HAP-1 (cell line): ENCODE measurements around the gene C3AR1.
"Not testable (repeated sequence)": the region's sequence is repeated elsewhere in the genome, so short reads cannot be mapped to it uniquely, and the experiment has no call there.

ENCODE experiments used
- DNase-seq, 2 experiments: peaks; one replicate each; pipeline ENCODE4 v3.0.0-alpha.2; 2016 to 2020; ENCODE audit warnings: low spot score in 2 of 2
- H3K27me3 ChIP-seq: fragments of 250-450 bp; sonication (Bioruptor Pico); 2 replicates; pipeline ENCODE4 v1.5.1; 2020; ENCODE audit warnings: low read depth, mild to moderate bottlenecking, moderate library complexity
- H3K36me3 ChIP-seq: fragments of 250-450 bp; sonication (Bioruptor Pico); replicated peaks from 2 replicates; pipeline ENCODE4 v1.5.1; 2020; ENCODE audit warnings: mild to moderate bottlenecking
- H3K4me1 ChIP-seq: fragments of 250-450 bp; sonication (Bioruptor Pico); 2 replicates; pipeline ENCODE4 v1.5.1; 2020; ENCODE audit warnings: mild to moderate bottlenecking
- H3K4me3 ChIP-seq: fragments of 250-450 bp; sonication (Bioruptor Pico); 2 replicates; pipeline ENCODE4 v1.5.1; 2020; ENCODE audit warnings: mild to moderate bottlenecking, moderate library complexity
- H3K9me3 ChIP-seq: fragments of 250-450 bp; sonication (Bioruptor Pico); 2 replicates; pipeline ENCODE4 v1.5.1; 2020; ENCODE audit warnings: mild to moderate bottlenecking, moderate library complexity
- in situ Hi-C: fragments of 300-500 bp; cut with MboI; formaldehyde crosslinking; loops from 3 replicates; pipeline ENCODE4 v1.14.3; 2020; ENCODE audit warnings: low sequenced_read_pairs, inconsistent platforms, mixed read lengths

The C3AR1 gene

DNA sequence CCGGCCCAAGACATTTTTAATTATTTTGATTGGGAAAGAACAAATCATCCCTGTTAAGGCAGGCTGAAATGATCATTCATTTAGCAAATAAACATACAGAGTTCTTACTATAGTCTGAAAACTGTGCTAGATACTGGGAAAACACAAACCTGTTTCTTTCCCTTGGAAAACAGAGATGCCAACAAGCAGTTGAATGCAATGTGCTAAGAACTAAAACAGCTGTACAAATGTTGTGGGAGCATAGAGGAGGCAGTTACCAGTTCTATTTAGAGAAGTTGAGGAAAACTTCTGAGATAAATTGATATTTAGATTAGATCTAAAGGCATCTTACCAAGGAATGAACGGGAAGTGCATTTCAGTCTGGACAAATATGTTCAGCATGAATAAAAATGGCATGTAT lies 12.8 kb upstream of the C3AR1 start:
- in situ Hi-C loops, result no loop called here
- Histone ChIP-seq H3K4me1 (peaks cover 10% of the 10 kb centered on the region), H3K9me3 (no peaks in the 10 kb centered on the region), H3K4me3 (no peak overlapping the region), H3K36me3 (no peaks in the 10 kb centered on the region; the same call in 1 of the 2 replicates), H3K27me3 (no peaks in the 10 kb centered on the region)
- DNase-seq, result no peak

GRCh38 chr12:8078398-8078797 lies 12.2 kb upstream of the C3AR1 start:
- Histone ChIP-seq H3K4me3 (no peak overlapping the region), H3K9me3 (no peaks in the 10 kb centered on the region), H3K27me3 (no peaks in the 10 kb centered on the region), H3K4me1 (peaks cover 10% of the 10 kb centered on the region), H3K36me3 (no peaks in the 10 kb centered on the region; the same call in 1 of the 2 replicates)
- in situ Hi-C loops, result no loop called here
- DNase-seq, result peak in 1 of 2 experiments; percentile 50

DNA sequence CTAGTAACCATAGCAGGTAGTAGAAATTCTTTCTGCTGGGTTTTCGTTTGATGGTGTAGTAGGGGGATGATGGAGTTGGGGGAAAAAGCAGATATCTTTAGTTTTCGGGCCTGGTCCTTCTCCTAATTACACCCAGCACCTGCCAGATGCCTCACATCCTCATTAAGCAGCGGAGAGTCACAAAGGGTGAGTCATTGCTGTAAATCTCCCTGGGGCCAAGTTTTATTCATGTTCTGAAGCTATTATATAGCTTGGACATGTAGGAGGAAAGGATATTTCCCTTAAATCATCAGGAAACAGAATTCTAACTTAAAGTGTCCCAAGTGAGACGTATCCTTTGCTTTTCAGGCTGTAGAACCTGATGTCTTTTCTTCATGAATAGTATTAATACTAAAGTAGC lies 11.0 kb upstream of the C3AR1 start:
- Histone ChIP-seq H3K4me1 (peaks cover 5% of the 10 kb centered on the region), H3K9me3 (no peaks in the 10 kb centered on the region), H3K36me3 (no peaks in the 10 kb centered on the region), H3K27me3 (no peaks in the 10 kb centered on the region), H3K4me3 (no peak overlapping the region)
- in situ Hi-C loops, result no loop called here
- DNase-seq, result peak; percentile 34 to 41

- H3K36me3 ChIP-seq, result no peaks in the 10 kb centered on the region
- H3K9me3 ChIP-seq, result no peaks in the 10 kb centered on the region
- in situ Hi-C loops, result no loop called here
These were observed 10.2 kb upstream of the C3AR1 start for GRCh38 chr12:8076366-8076765.

DNA sequence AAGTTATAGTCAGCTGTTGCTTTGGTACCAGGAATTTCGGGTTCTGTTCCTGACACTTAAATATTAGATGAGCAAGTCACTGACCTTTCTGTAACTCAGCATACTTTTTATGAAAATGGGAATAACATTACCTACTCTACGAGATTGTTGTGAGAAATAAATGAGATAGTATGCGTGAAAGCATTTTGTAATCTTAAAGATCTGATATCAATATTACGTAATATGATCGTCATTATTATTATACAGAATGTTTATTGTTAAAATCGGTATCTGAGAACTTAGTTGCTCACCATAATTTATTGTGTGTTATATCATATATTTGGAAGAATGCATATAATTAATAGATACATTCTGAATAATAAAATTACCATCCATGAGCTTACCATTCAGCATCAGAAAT lies 9.8 kb upstream of the C3AR1 start:
- H3K4me1 ChIP-seq, result peaks cover 4% of the 10 kb centered on the region
- H3K27me3 ChIP-seq, result no peaks in the 10 kb centered on the region
- H3K36me3 ChIP-seq, result no peaks in the 10 kb centered on the region
- in situ Hi-C loops, result no loop called here
- H3K4me3 ChIP-seq, result no peak overlapping the region
- DNase-seq, result no peak
- no peaks in the 10 kb centered on the region for H3K9me3 ChIP-seq

More at GRCh38 chr12:8076366-8076765, 10.2 kb upstream of the C3AR1 start:
- H3K4me1 ChIP-seq, result peaks cover 5% of the 10 kb centered on the region
- no peak overlapping the region for H3K4me3 ChIP-seq
- DNase-seq, result no peak
- no peaks in the 10 kb centered on the region for H3K27me3 ChIP-seq

DNA sequence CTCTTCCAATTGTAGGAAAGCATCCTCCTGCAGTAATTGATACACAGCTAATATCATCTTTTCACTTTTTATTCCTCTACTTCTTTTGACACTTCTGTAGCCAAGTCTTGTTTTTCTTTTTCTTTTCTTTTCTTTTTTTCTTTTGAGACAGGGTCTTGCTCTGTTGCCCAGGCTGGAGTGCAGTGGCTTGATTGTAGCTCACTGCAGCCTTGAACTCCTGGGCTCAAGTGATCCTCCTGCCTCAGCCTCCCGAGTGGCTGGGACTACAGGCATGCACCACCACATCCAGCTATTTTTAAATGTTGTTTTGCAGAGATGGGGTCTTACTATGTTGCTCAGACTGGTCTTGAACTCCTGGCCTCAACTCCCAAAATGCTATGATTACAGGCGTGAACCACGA lies 5.7 kb upstream of the C3AR1 start:
- H3K4me1 ChIP-seq, H3K36me3 ChIP-seq, H3K4me3 ChIP-seq, in situ Hi-C loops, DNase-seq, H3K27me3 ChIP-seq, H3K9me3 ChIP-seq: not testable (repeated sequence)

DNA sequence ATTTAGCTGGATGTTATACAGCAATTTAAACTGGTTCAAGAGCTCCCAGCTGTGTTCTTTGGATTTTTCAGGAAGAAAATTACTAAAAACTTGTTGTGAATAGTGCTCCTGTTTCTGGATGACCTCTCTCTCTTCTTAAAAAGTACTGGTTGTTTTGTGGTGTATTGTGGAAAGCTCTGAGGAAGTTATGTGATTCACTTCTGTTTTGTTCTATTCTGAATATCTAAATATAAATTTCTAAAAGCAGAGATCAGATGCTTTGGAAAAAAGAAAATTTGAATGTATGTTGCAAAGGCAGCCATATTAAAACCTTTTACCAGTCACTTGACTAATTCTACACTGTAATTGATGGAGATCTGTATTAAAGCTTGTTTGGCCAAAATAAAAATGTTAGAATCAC lies 3.4 kb upstream of the C3AR1 start:
- in situ Hi-C loops, result no loop called here
- no peak for DNase-seq
- no peaks in the 10 kb centered on the region for H3K36me3 ChIP-seq
- no peak overlapping the region for H3K4me3 ChIP-seq
- H3K9me3 ChIP-seq, result no peaks in the 10 kb centered on the region
- no peaks in the 10 kb centered on the region for H3K27me3 ChIP-seq
- H3K4me1 ChIP-seq, result no peaks in the 10 kb centered on the region

GRCh38 chr12:8064131-8064530 lies 2.0 kb downstream of the C3AR1 start:
- no peaks in the 10 kb centered on the region for H3K4me1 ChIP-seq
- H3K36me3 ChIP-seq, result no peaks in the 10 kb centered on the region
- no peak for DNase-seq
- H3K4me3 ChIP-seq, result no peak overlapping the region
- no peaks in the 10 kb centered on the region for H3K9me3 ChIP-seq
- in situ Hi-C loops, result no loop called here
- H3K27me3 ChIP-seq, result no peaks in the 10 kb centered on the region

DNA sequence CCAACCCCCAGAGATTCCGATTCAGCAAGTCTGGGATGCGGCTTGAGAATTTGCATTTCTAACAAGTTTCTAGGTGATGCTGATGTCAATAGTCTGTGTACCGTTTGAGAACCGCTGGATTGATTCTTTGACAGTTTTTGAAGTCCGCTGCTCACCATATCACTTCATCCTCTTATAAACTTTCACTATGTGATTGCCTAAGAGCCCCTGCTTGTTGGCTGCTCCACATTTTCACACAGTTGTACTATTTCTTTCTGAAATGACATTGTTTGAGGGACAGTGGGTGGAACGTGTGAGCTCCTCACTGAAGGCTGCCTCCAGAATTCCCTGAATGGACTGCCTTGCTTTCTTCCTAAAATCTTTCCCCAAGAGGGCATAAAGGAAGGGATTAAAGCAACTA lies 7.7 kb downstream of the C3AR1 start:
- no peak for DNase-seq
- H3K9me3 ChIP-seq, result no peaks in the 10 kb centered on the region
- H3K27me3 ChIP-seq, result no peaks in the 10 kb centered on the region
- no peaks in the 10 kb centered on the region for H3K4me1 ChIP-seq
- peaks cover 6% of the 10 kb centered on the region; the same call in 1 of the 2 replicates for H3K36me3 ChIP-seq
- H3K4me3 ChIP-seq, result no peak overlapping the region
- in situ Hi-C loops, result no loop called here

DNA sequence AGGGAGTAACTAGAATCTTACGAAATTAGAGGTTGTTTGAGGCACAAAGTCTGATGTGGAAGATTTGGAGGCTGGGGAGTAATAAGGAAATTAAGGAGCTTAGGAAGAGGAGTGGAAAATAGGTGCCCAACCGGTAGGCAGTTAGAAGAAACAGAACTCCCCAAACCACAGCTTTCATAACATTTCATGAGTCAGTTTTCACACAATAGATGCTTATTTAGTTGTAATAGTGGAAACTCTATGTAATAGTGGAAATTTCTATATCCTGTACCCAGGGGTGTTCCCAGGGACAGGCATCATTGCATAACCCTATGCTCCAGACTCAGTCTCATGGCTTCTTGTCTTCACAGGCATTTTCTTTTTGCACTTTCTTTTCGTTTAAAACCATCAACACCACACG lies 8.3 kb downstream of the C3AR1 start:
- no peaks in the 10 kb centered on the region for H3K27me3 ChIP-seq
- no peaks in the 10 kb centered on the region for H3K4me1 ChIP-seq
- H3K4me3 ChIP-seq, result no peak overlapping the region
- DNase-seq, result no peak
- peaks cover 12% of the 10 kb centered on the region; the same call in 1 of the 2 replicates for H3K36me3 ChIP-seq
- no peaks in the 10 kb centered on the region for H3K9me3 ChIP-seq
- in situ Hi-C loops, result no loop called here

- in situ Hi-C loops, result no loop called here
- no peak for DNase-seq
- Histone ChIP-seq H3K36me3 (peaks cover 18% of the 10 kb centered on the region; the same call in 1 of the 2 replicates), H3K27me3 (no peaks in the 10 kb centered on the region), H3K4me1 (no peaks in the 10 kb centered on the region), H3K9me3 (no peaks in the 10 kb centered on the region), H3K4me3 (no peak overlapping the region)
These were observed 8.9 kb downstream of the C3AR1 start for GRCh38 chr12:8057306-8057705.

DNA sequence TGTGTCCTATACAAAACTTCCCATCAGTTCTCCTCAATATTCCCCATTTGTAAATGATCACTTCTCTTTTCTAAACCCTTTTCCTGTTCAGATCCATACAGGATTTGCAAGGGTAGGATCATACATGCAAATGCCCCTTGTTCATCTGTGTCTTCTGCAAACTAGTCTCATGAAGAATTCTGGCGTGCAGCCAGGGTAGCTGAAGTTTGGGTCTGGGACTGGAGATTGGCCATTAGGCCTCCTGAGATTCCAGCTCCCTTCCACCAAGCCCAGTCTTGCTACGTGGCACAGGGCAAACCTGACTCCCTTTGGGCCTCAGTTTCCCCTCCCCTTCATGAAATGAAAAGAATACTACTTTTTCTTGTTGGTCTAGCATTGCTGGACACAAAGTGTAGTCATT lies 11.3 kb downstream of the C3AR1 start:
- in situ Hi-C loops, result no loop called here
- H3K9me3 ChIP-seq, result no peaks in the 10 kb centered on the region
- DNase-seq, result no peak
- no peaks in the 10 kb centered on the region for H3K4me1 ChIP-seq
- peaks cover 27% of the 10 kb centered on the region for H3K36me3 ChIP-seq
- H3K4me3 ChIP-seq, result no peak overlapping the region
- H3K27me3 ChIP-seq, result no peaks in the 10 kb centered on the region

DNA sequence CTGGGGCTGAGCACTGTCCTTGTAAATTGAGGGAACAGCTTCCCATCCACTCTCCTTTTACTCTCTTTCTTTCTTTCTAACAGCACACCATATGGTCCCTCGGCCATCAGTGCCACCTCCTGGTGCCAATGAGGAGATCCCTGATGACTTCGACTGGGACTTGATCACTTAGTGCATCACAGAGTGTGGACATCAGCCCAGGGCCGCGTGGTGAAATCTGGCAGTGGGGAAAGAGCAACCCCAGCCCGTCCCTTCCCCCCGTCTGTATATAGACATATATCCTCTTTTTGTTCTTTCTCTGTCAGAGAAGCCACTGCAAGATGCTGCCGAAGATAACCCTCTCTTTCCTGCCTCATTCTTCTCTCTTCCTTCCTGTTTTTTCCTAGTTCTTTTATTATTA lies 13.5 kb downstream of the C3AR1 start:
- in situ Hi-C loops, result no loop called here
- Histone ChIP-seq H3K4me1 (no peaks in the 10 kb centered on the region), H3K36me3 (peaks cover 44% of the 10 kb centered on the region), H3K4me3 (no peak overlapping the region), H3K9me3 (no peaks in the 10 kb centered on the region), H3K27me3 (no peaks in the 10 kb centered on the region)
- DNase-seq, result no peak

DNA sequence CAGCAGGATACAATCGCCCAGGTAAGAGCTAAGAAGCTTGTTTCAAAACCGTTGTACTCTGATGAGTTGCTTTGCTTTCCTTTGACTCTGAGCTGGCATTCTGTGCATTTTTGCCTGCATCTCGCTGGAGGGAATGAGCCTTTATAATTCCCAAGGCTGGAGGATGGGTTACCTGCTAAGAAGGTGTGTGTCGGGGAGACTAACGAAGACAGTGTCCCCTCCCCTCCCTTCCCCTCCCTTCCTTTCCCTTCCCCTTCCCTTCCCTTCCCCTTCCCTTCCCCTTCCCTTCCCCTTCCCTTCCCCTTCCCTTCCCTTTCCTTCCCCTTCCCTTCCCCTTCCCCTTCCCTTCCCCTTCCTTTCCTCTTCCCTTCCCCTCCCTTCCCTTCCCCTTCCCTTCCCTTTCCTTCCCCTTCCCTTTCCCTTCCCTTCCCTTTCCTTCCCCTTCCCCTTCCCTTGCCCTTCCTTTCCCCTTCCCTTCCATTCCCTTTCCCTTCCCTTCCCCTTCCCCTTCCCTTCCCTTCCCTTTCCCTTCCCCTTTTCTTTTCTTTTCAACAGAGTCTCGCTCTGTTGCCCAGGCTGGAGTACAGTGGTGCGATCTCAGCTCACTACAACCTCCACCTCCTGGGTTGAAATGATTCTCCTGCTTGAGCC lies 15.4 kb downstream of the C3AR1 start:
- Histone ChIP-seq H3K27me3 (no peaks in the 10 kb centered on the region), H3K36me3 (peaks cover 49% of the 10 kb centered on the region), H3K4me1 (no peaks in the 10 kb centered on the region), H3K9me3 (no peaks in the 10 kb centered on the region), H3K4me3 (no peak overlapping the region)
- in situ Hi-C loops, result no loop called here
- no peak for DNase-seq

DNA sequence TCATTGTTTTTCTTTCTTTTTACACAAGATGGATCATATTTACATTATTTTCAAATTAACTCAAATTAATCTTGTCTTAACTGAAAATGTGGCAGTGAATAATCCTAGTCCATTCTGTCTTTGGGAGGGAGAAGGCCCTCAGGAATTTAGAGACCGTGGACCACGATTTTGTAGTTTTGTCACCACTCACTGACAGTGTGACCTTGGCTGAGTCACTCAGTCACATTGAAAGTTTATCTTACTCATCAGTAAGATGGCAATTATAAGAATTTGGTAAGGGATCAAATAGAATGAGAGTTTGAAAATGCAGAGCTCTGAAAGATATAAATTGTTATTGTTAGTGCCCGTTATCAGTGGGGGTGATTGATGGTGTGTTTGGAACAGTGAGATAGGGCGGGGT lies 17.3 kb downstream of the C3AR1 start:
- no peak overlapping the region for H3K4me3 ChIP-seq
- H3K27me3 ChIP-seq, result no peaks in the 10 kb centered on the region
- H3K9me3 ChIP-seq, result no peaks in the 10 kb centered on the region
- no peak for DNase-seq
- H3K4me1 ChIP-seq, result no peaks in the 10 kb centered on the region
- in situ Hi-C loops, result no loop called here
- H3K36me3 ChIP-seq, result peaks cover 54% of the 10 kb centered on the region
